RWPE1 (cell line): ENCODE data around the gene ANKRD27.
"Not testable (repeated sequence)": the region's sequence is repeated elsewhere in the genome, so short reads cannot be mapped to it uniquely, and the experiment has no call there.

Experiments used
- CTCF ChIA-PET: fragments of 350-600 bp; sonication (Branson Sonifier 250); formaldehyde crosslinking; extraction: SDS; loops from one replicate; lab custom pipeline; 2021; lab: Yijun Ruan, JAX
- POLR2A ChIA-PET: fragments of 400-600 bp; formaldehyde crosslinking; extraction: SDS; loops from one replicate; lab custom pipeline; 2020; ENCODE audit warnings: antibody characterized with exemption; ENCODE audit not compliant: low non-redundant PET; lab: Yijun Ruan, JAX
- DNase-seq: peaks from one replicate; pipeline ENCODE4 v3.0.0; 2012; ENCODE audit warnings: low spot score
- H3K27ac ChIP-seq: fragments of 450-650 bp; 2 replicates; pipeline ENCODE4 v1.5.1; 2017
- CTCF ChIP-seq: fragments of 450-650 bp; conservative IDR thresholded peaks from 2 replicates; pipeline ENCODE4 v1.5.1; 2017; ENCODE audit warnings: low read depth, mild to moderate bottlenecking

The ANKRD27 gene

GRCh38 chr19:32674931-32675719, at the start of gene ANKRD27:
TSS of gene ANKRD27 (minus strand) at chr19:32675180. CDS start at chr19:32659015, 16,165 bp downstream.
- ChIA-PET CTCF (interaction anchor here (1.6 kb wide), 1 partner anchor 75 kb away, joined by 8 read pairs; no protein-coding TSS in a partner anchor), POLR2A (interaction anchor here (0.5 to 1.8 kb wide), 5 partner anchors 11 to 261 kb away, joined by 3 to 10 read pairs (median 5); partner anchors contain the start of gene NUDT19)
- peak; percentile 97 for DNase-seq
- H3K27ac ChIP-seq: peak within 1 kb of the TSS; percentile 84
- no peak for TF ChIP-seq CTCF

- H3K27ac ChIP-seq: no peak overlapping the region
- no peak for TF ChIP-seq CTCF
- CTCF ChIA-PET: no interaction called here
- DNase-seq: no peak
- POLR2A ChIA-PET: no interaction called here
Measured at GRCh38 chr19:32720936-32721250, 45.9 kb upstream of the ANKRD27 start.

GRCh38 chr19:32720216-32720935, 45.4 kb upstream of the ANKRD27 start:
- CTCF ChIA-PET: no interaction called here
- H3K27ac ChIP-seq: no peak overlapping the region
- no peak for TF ChIP-seq CTCF
- POLR2A ChIA-PET: no interaction called here
- no peak for DNase-seq

GRCh38 chr19:32719611-32720059, 44.7 kb upstream of the ANKRD27 start, which contains the start of gene TDRD12:
TSS of gene TDRD12 (plus strand) at chr19:32719767. CDS start at chr19:32720073, 306 bp downstream.
- DNase-seq: no peak
- POLR2A ChIA-PET: no interaction called here
- H3K27ac ChIP-seq: no peak within 1 kb of the TSS

GRCh38 chr19:32718286-32718685, 43.3 kb upstream of the ANKRD27 start:
- H3K27ac ChIP-seq: no peak overlapping the region
- ChIA-PET POLR2A (interaction anchor here (0.6 kb wide), 1 partner anchor 361 kb away, joined by 9 read pairs; no protein-coding TSS in a partner anchor), CTCF (interaction anchor here (0.8 kb wide), 1 partner anchor 99 kb away, joined by 5 read pairs; no protein-coding TSS in a partner anchor)
- DNase-seq: no peak
- no peak for TF ChIP-seq CTCF

More at GRCh38 chr19:32719611-32720059, 44.7 kb upstream of the ANKRD27 start, which contains the start of gene TDRD12:
- no peak for TF ChIP-seq CTCF
- CTCF ChIA-PET: no interaction called here

- peak overlapping the region; percentile 6; the same call in 1 of the 2 replicates for H3K27ac ChIP-seq
- ChIA-PET POLR2A (no interaction called here), CTCF (no interaction called here)
- DNase-seq: no peak
- no peak for TF ChIP-seq CTCF
Measured at GRCh38 chr19:32717496-32717895, 42.5 kb upstream of the ANKRD27 start.

- DNase-seq, POLR2A ChIA-PET, H3K27ac ChIP-seq, CTCF ChIA-PET: not testable (repeated sequence)
Measured at GRCh38 chr19:32716203-32716602, 41.2 kb upstream of the ANKRD27 start.
